Activated CD8-positive, alpha-beta T cell treated with anti-CD3 and anti-CD28 coated beads for 36 hours (primary cell): Measurements from ENCODE around the gene PTPRD. TPM values are rescaled to one million over a fixed set of nuclear protein-coding genes. Genes with fewer than 3 reads are reported as not detected.

Experiments used
- ATAC-seq: fragments of 200-7000 bp; cut with Tn5 transposase; one replicate; pipeline ENCODE4 v1.10.0; 2021; ENCODE audit warnings: mild to moderate bottlenecking, moderate library complexity
- CTCF ChIA-PET: fragments of 350-600 bp; sonication (Branson Sonifier 250); formaldehyde crosslinking; loops from one replicate; lab custom pipeline; 2021; ENCODE audit warnings: antibody characterized with exemption; lab: Charles Lee
- POLR2A ChIA-PET: fragments of 350-600 bp; sonication (Branson Sonifier 250); formaldehyde crosslinking; loops from one replicate; lab custom pipeline; 2021; ENCODE audit warnings: antibody characterized with exemption; lab: Charles Lee
- DNase-seq: peaks from one replicate; pipeline ENCODE4 v3.0.0-alpha.2; 2020
- H3K27ac Mint-ChIP-seq: one replicate; pipeline ENCODE4 v1.8.0; 2021; ENCODE audit warnings: mild to moderate bottlenecking, mixed read lengths
- H3K27me3 Mint-ChIP-seq: one replicate; pipeline ENCODE4 v1.8.0; 2021; ENCODE audit warnings: mixed read lengths
- H3K36me3 Mint-ChIP-seq: one replicate; pipeline ENCODE4 v1.8.0; 2021; ENCODE audit warnings: low read depth, mixed read lengths
- H3K4me1 Mint-ChIP-seq: one replicate; pipeline ENCODE4 v1.8.0; 2021; ENCODE audit warnings: low read depth, mixed read lengths
- H3K4me3 Mint-ChIP-seq: one replicate; pipeline ENCODE4 v1.8.0; 2021; ENCODE audit warnings: mild to moderate bottlenecking, moderate library complexity, mixed read lengths
- H3K9me3 Mint-ChIP-seq: one replicate; pipeline ENCODE4 v1.8.0; 2021; ENCODE audit warnings: mixed read lengths
- intact Hi-C: fragments of 100-400 bp; cut with micrococcal nuclease; formaldehyde crosslinking; loops from one replicate; pipeline ENCODE4 v1.10.0; 2022
- total RNA-seq, 2 experiments: library from RNA; stranded (reverse); gene quantifications; one replicate each; pipeline ENCODE4 v1.2.3, GENCODE V29; 2021
- TF ChIP-seq, protein P1 (sequence below): fragments of 200-600 bp; IDR thresholded peaks from one replicate; pipeline ENCODE4 v1.8.0; 2022; ENCODE audit warnings: antibody characterized with exemption, mild to moderate bottlenecking

The PTPRD gene
- total RNA-seq, 2 experiments from 2014 or later = not detected

DNA sequence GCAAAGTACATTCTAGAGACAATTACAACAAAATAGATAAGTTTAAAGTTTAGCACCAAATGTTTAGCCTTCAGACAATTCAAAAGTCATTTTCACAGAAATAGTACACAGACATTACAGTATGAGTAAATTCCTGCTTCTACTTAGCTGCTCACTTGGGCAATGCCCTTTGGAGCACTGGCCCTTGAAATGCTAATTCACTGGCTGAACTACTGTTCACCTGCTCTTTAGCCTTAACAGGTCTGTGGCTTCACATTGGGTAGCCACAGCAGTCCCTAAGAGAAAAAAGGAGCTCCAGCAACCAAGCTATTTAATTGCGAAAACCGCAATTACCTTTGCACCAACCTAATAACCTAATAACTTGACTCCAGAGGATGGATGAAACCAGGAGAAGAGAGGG, 1897.0 kb downstream of the PTPRD start:
- ATAC-seq (no peak), DNase-seq (no peak)
- Mint-ChIP-seq H3K27me3 (no peaks in the 10 kb centered on the region), H3K4me1 (no peaks in the 10 kb centered on the region), H3K27ac (no peak overlapping the region), H3K36me3 (no peaks in the 10 kb centered on the region), H3K9me3 (no peaks in the 10 kb centered on the region), H3K4me3 (no peak overlapping the region)
- TF ChIP-seq, protein P1, sequence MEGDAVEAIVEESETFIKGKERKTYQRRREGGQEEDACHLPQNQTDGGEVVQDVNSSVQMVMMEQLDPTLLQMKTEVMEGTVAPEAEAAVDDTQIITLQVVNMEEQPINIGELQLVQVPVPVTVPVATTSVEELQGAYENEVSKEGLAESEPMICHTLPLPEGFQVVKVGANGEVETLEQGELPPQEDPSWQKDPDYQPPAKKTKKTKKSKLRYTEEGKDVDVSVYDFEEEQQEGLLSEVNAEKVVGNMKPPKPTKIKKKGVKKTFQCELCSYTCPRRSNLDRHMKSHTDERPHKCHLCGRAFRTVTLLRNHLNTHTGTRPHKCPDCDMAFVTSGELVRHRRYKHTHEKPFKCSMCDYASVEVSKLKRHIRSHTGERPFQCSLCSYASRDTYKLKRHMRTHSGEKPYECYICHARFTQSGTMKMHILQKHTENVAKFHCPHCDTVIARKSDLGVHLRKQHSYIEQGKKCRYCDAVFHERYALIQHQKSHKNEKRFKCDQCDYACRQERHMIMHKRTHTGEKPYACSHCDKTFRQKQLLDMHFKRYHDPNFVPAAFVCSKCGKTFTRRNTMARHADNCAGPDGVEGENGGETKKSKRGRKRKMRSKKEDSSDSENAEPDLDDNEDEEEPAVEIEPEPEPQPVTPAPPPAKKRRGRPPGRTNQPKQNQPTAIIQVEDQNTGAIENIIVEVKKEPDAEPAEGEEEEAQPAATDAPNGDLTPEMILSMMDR = no peak
- ChIA-PET CTCF (no interaction called here), POLR2A (no interaction called here)
- intact Hi-C loops = no loop called here

DNA sequence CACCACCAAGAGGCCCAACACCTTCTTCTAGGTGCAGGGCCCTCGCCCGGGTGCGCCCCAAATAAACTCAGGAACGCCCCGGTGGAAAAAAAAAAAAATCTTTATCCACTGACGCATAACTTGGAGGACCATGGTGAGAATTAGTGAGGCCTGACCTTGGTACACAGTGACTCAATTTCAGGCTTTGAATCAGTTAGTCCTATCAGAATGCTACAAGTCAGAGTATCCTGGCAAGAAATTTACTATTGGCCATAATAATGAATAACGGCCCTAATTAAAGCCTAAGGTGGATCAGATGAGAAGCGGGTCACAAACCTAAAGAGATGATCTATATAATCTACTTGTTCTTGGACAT, 1899.0 kb downstream of the PTPRD start:
- POLR2A ChIA-PET = no interaction called here
- Mint-ChIP-seq H3K27me3 (no peaks in the 10 kb centered on the region), H3K36me3 (no peaks in the 10 kb centered on the region), H3K27ac (no peak overlapping the region), H3K4me3 (no peak overlapping the region), H3K9me3 (no peaks in the 10 kb centered on the region), H3K4me1 (no peaks in the 10 kb centered on the region)
- TF ChIP-seq, protein P1 = no peak
- CTCF ChIA-PET = no interaction called here
- ATAC-seq (no peak), DNase-seq (no peak)
- intact Hi-C loops = no loop called here

DNA sequence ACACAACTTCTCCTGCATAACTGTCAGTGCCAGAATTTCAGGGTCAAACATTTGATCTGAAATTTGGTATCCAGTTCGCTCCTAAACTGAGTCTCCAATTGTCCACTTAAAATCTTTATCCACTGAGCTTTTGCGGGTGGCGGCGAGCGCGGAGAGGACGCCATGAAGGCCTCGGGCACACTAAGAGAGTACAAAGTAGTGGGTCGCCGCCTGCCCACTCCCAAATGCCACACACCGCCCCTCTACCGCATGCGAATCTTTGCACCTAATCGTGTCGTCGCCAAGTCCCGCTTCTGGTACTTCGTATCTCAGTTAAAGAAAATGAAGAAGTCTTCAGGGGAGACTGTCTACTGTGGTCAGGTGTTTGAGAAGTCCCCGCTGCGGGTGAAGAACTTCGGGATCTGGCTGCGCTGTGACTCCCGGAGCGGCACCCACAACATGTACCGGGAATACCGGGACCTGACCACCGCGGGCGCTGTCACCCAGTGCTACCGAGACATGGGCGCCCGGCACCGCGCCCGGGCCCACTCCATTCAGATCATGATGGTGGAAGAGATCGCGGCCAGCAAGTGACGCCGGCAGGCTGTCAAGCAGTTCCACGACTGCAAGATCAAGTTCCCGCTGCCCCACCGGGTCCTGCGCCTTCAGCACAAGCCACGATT, 1899.5 kb downstream of the PTPRD start:
- ChIA-PET POLR2A (no interaction called here), CTCF (no interaction called here)
- DNase-seq = no peak
- TF ChIP-seq, protein P1 = no peak
- intact Hi-C loops = no loop called here
- Mint-ChIP-seq H3K4me3 (no peak overlapping the region), H3K4me1 (no peaks in the 10 kb centered on the region), H3K9me3 (no peaks in the 10 kb centered on the region), H3K27ac (no peak overlapping the region), H3K27me3 (no peaks in the 10 kb centered on the region), H3K36me3 (no peaks in the 10 kb centered on the region)
- ATAC-seq = no peak

DNA sequence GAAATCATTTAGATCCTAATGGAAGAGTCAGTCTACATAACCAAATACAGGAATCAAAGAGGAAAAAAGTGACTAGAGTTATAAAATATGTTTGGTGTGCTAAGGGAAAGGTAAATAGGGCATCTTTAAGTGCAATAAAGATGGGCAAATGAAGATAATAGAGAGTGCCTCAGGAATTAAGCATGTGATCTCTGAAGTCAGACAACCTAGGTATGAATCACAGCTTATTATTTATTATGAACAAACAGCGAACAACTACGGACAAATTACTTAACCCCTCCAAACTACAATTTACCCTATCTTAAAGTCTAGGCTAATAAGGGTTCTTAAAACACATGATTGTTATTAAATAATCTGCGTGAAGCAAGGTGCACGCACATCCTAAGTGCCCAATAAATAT, 1903.1 kb downstream of the PTPRD start:
- ChIA-PET POLR2A (interaction anchor here (0.6 kb wide), 1 partner anchor 12 kb away, joined by 3 read pairs; no protein-coding TSS in a partner anchor), CTCF (no interaction called here)
- no peak for ATAC-seq
- H3K4me1 Mint-ChIP-seq = no peaks in the 10 kb centered on the region
- H3K27me3 Mint-ChIP-seq = no peaks in the 10 kb centered on the region
- intact Hi-C loops = no loop called here
- no peaks in the 10 kb centered on the region for H3K36me3 Mint-ChIP-seq
- H3K4me3 Mint-ChIP-seq = no peak overlapping the region
- no peak for DNase-seq
- no peak overlapping the region for H3K27ac Mint-ChIP-seq
- TF ChIP-seq, protein P1 = no peak
- H3K9me3 Mint-ChIP-seq = no peaks in the 10 kb centered on the region

DNA sequence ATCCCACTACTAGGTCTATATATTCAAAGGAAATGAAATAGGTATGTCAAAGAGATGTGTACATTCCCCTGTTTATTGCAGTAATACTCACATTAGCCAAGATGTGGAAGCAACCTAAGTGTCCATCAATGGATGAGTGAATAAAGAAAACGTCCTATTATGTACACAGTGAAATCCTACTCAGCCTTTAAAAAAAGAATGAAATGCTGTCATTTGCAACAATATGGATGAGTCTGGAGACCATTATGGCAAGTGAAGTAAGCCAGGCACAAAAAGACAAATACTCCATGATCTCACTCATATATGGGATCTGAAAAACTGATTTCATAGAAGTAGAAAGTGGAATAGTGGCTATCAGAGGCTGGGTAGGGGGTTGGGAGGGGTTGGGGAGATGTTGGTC, 1904.1 kb downstream of the PTPRD start:
- POLR2A ChIA-PET = no interaction called here
- TF ChIP-seq, protein P1 = no peak
- intact Hi-C loops = no loop called here
- no peak overlapping the region for H3K4me3 Mint-ChIP-seq
- CTCF ChIA-PET = no interaction called here
- H3K27me3 Mint-ChIP-seq = peaks cover 2% of the 10 kb centered on the region
- H3K27ac Mint-ChIP-seq = no peak overlapping the region
- no peaks in the 10 kb centered on the region for H3K4me1 Mint-ChIP-seq
- no peak for DNase-seq
- ATAC-seq = no peak
- no peaks in the 10 kb centered on the region for H3K9me3 Mint-ChIP-seq
- H3K36me3 Mint-ChIP-seq = no peaks in the 10 kb centered on the region
